GM18526 (cell line): ENCODE results near the gene IL36A.

ENCODE experiments used
- POLR2A ChIP-seq: IDR thresholded peaks from 3 replicates; pipeline ENCODE4 v1.6.1; 2011; ENCODE audit not compliant: insufficient read length; ENCODE audit errors: extremely low read depth

Gene IL36A

GRCh38 chr2:112993831-112994230 is 11.4 kb upstream of the IL36A start:
- TF ChIP-seq POLR2A: no peak

- no peak for TF ChIP-seq POLR2A
These were observed 10.6 kb upstream of the IL36A start for GRCh38 chr2:112994648-112995047.

DNA sequence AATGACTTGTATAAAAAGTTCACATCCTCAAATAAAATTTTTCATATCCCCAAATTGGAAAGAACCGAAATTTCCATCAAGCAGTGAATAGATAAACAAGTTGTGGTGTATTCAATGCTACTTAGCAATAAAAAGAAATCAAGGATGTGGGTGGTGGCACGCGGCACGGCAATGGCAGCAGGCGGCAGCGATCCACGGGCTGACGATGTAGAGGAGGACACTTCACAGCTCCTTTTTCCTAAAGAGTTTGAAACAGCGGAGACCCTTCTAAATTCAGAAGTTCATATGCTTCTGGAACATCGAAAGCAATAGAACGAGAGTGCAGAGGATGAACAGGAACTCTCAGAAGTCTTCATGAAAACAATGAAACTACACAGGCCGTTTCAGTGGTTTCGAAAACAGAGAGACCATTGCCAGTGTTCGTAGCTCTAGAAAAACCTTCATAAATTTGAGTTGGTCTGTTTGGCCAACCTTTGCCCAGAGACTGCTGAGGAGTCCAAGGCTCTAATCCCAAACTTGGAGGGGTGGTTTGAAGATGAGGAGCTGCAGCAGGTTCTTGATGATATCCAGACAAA is 9.8 kb upstream of the IL36A start:
- TF ChIP-seq POLR2A: no peak

- no peak for TF ChIP-seq POLR2A
These were observed 8.6 kb upstream of the IL36A start for GRCh38 chr2:112996635-112997034.

DNA sequence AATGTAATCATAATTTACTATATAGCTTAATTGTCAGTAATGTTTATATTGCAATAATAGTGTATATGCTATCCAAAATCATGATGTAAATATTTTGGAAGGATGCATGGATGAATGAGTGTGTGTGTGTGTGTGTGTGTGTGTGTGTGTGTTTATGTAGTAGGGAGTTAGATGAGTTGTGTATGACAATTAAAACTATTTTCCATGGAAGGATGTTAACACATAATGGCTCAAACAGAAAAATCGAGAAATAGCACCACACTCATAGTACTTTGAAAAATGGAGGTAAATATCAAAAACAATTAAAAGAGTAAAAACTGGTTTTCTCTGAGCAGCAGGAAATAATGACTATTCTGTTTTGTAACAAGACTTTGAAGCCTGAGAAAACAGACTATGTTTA is 8.1 kb upstream of the IL36A start:
- TF ChIP-seq POLR2A: no peak

DNA sequence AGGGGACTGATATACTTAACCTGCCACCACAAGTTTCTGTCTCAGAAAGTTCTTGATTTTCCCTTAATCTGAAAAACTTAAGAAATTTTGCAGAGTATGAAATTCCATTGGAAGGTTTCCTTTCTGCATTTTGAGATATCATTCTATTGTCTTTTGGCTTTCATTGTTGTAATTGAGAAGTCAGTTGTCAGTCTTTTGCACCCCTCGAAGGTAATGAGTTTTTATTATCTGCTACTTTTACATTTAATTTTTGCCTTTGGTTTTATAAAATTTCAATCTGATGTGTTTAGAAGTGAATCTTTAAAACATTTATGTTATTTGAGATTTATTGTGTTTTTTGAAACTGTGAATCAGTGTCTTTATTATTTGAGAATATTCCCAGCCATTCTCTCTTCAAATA is 4.8 kb upstream of the IL36A start:
- TF ChIP-seq POLR2A: no peak

DNA sequence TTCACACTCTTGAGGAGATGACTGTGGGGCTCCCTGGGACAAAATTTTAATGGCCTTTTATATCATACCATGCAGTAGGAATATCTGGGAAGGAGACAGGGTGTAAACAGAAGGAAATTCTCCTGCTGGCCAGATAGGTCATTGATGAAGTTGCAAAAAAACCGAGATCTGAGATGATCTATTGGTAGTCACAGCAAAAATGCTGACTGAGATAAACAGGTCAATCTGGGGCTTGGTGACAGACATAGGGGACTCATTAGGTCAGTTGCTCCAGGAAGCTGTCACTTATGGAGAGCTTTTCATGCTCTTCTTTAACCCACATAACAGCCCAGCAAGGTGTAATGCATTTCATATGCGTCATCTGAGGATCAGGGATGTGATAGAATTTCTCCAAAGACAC is 2.6 kb upstream of the IL36A start:
- no peak for TF ChIP-seq POLR2A

GRCh38 chr2:113007250-113007649 is 2.0 kb downstream of the IL36A start:
- no peak for TF ChIP-seq POLR2A

GRCh38 chr2:113009622-113010021 is 4.4 kb downstream of the IL36A start:
- TF ChIP-seq POLR2A: no peak

DNA sequence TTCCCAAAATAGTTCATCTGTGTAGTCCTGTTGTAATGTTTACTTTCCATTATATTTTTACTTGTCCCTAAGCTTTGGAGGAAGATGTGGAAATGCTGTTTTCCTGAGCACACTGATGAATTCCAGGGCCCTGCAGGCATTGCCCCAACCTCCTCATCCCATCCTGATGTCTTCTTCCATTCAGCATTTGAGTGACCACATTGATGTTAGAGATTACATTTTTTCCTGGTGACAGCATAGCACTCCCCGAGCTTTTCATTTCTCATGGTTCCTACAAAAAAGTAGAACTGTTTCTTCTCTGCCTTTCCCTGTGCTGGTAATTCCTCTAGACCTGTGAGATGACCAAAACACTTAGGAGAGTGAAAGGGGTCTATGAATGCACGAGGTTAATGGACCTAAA is 4.8 kb downstream of the IL36A start:
- no peak for TF ChIP-seq POLR2A

GRCh38 chr2:113011108-113011507 is 5.8 kb downstream of the IL36A start:
- no peak for TF ChIP-seq POLR2A

DNA sequence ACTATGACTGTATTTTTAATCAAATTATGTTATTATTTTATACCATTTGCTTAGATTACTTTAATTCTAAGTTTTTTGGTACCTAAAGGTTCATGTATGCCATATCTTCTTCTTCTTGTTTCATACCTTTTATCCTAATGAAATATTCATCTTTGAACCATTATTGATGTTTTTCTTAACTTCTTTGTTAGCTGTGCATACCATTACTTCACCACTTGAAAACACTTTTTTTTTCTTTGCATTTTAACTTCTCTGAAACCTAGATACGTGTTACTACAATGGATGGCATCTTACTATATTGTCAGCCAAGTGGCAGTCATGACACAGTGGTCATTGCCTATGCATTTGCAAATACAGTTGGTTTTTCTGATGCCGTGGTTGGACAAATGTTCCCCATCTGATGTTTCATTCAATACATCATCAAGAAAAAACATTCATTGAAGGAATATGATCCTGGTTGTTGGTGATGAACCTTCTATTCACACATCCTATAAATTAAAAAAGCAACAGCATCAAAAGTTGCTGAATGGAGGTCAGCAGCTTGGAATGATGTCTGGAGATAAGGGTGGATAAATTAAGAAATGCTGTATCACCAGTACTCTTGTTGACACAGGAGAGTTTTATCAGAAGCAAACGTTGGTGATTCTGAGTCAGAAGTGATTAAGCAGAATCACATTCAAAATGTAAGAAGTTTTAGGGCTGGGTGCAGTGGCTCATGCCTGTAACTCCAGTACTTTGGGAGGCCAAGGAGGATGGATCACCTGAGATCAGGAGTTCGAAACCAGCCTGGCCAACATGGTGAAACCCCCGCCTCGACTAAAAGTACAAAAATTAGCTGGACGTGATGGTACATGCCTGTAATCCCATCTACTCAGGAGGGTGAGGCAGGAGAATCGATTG is 7.4 kb downstream of the IL36A start:
- no peak for TF ChIP-seq POLR2A

DNA sequence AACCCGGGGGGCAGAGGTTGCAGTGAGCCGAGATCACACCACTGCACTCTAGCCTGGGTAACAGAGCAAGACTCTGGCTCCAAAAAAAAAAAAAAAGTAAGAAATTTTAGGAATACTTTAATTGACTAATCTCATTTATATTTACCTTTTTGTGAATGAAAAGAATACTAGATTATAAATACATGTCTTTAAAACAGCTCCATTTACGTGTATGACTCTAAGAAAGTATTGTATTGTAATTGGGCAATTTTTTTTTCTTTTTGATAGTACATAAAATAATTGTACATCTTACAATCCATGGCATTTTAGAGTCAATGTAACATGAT is 8.0 kb downstream of the IL36A start:
- no peak for TF ChIP-seq POLR2A

DNA sequence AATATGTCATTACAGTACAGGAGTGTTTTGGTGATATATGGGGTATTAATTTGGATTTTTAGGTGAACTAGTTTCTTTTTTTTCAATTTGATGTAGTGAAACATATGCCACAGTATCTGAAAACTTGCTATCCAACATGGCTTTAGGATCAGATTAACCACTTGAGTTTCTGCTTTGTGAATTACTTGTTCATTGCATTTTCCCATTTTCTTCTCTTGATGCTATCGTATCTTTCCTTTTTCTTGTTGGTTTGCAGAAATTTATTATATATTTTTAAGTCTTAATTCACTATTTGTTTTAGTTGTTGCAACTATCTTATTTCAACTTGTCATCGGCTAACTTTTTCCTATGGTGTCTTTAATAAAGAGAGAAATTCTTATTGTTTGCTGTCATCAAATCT is 8.8 kb downstream of the IL36A start:
- no peak for TF ChIP-seq POLR2A

DNA sequence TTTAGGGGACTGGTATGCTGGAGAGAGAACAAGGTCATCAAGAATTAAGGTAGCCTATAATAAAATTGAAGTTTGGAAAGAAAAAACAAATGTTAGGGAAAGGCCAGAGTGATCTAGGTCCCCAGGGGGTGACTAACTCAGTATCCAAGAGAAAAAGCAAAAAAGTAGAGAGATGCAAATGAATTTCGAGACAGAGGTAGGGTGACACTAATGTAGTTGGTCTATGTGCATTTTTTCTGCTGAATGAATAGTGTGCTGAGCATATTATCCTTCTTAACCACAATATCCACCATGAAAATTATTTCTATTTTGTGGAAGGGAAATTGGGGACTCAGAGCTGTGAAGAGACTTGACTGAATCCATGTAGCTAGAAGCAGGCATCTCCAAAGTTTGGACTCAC is 9.8 kb downstream of the IL36A start:
- TF ChIP-seq POLR2A: no peak

DNA sequence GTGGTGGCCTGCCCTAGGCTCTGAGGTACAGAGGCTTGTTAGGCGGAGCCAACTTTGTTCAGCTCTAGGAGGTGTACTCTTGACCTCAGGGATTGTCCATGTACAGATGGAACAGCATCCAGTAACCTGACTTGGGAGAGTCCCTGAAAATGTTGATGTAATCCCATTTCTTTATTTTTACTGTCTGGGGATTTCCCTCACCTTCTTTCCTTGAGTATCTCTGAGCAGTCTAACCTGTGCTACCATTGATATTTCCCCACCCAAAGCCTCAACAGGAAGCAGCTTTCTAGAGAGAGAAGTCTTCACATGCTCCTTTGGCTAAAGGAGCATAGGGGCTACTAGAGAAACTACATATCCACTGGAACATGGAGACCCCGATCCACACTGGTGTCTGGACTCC is 10.4 kb downstream of the IL36A start:
- no peak for TF ChIP-seq POLR2A

DNA sequence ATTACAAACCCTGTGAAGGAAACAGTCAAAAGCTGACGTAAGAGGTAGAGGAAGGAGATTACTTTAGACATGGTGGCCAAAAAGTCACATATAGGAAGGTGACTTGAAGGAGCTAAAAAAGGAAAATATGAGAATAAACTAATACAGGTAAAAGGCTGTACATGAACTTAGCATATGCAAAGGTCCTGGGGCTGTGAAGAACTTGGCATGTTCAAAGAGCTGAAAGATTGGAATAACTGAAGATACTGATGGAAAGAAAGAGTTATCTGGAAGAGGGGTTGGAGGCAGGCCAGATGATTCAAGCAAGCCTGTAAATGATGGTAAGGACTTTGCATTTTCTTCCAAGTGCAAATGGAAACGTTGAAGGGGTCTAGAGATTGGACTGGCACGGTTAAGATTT is 13.2 kb downstream of the IL36A start:
- TF ChIP-seq POLR2A: no peak
